GM18867 (cell line): ENCODE measurements around the gene NCKAP5.

Experiments
- ATAC-seq: cut with Tn5 transposase; IDR thresholded peaks from one replicate; pipeline ENCODE4 v1.9.1; 2021; ENCODE audit warnings: mild to moderate bottlenecking, moderate library complexity; ENCODE audit not compliant: unreplicated experiment

NCKAP5 gene

GRCh38 chr2:132751836-132752235, 816.4 kb downstream of the NCKAP5 start:
- ATAC-seq, result no peak

- no peak for ATAC-seq
Observed at GRCh38 chr2:132750606-132751005, 817.7 kb downstream of the NCKAP5 start.

GRCh38 chr2:132747046-132747445, 821.2 kb downstream of the NCKAP5 start:
- peak; percentile 95 for ATAC-seq

GRCh38 chr2:132741754-132742153, 826.5 kb downstream of the NCKAP5 start:
- no peak for ATAC-seq

- no peak for ATAC-seq
Observed at GRCh38 chr2:132740081-132740720, 828.1 kb downstream of the NCKAP5 start.

GRCh38 chr2:132738223-132738622, 830.0 kb downstream of the NCKAP5 start:
- ATAC-seq, result no peak

- no peak for ATAC-seq
Observed at GRCh38 chr2:132736059-132736458, 832.2 kb downstream of the NCKAP5 start.

GRCh38 chr2:132734961-132735360, 833.3 kb downstream of the NCKAP5 start:
- no peak for ATAC-seq

- ATAC-seq, result no peak
Observed at GRCh38 chr2:132733094-132733493, 835.2 kb downstream of the NCKAP5 start.

- ATAC-seq, result no peak
Observed at GRCh38 chr2:132732694-132733093, 835.6 kb downstream of the NCKAP5 start.

GRCh38 chr2:132731441-132731840, 836.8 kb downstream of the NCKAP5 start:
- ATAC-seq, result no peak

GRCh38 chr2:132730611-132731010, 837.7 kb downstream of the NCKAP5 start:
- no peak for ATAC-seq

- no peak for ATAC-seq
Observed at GRCh38 chr2:132729522-132729921, 838.7 kb downstream of the NCKAP5 start.

- no peak for ATAC-seq
Observed at GRCh38 chr2:132726155-132726554, 842.1 kb downstream of the NCKAP5 start.

GRCh38 chr2:132725748-132726147, 842.5 kb downstream of the NCKAP5 start:
- ATAC-seq, result no peak

- no peak for ATAC-seq
Observed at GRCh38 chr2:132725148-132725547, 843.1 kb downstream of the NCKAP5 start.

- ATAC-seq, result no peak
Observed at GRCh38 chr2:132721938-132722337, 846.3 kb downstream of the NCKAP5 start.

GRCh38 chr2:132720393-132720792, 847.9 kb downstream of the NCKAP5 start:
- ATAC-seq, result no peak

- no peak for ATAC-seq
Observed at GRCh38 chr2:132719480-132719879, 848.8 kb downstream of the NCKAP5 start.

GRCh38 chr2:132716954-132717353, 851.3 kb downstream of the NCKAP5 start:
- ATAC-seq, result no peak

GRCh38 chr2:132715386-132716351, 852.6 kb downstream of the NCKAP5 start:
- ATAC-seq, result peak; percentile 74

- no peak for ATAC-seq
Observed at GRCh38 chr2:132703396-132703795, 864.9 kb downstream of the NCKAP5 start.
